ENCODE data around the gene DOCK6.
A peak's percentile ranks its signal among the peaks of the same experiment; 100 is the strongest.
"Not testable (repeated sequence)": the region's sequence is repeated elsewhere in the genome, so short reads cannot be mapped to it uniquely, and the experiment has no call there.

Gene DOCK6

DNA sequence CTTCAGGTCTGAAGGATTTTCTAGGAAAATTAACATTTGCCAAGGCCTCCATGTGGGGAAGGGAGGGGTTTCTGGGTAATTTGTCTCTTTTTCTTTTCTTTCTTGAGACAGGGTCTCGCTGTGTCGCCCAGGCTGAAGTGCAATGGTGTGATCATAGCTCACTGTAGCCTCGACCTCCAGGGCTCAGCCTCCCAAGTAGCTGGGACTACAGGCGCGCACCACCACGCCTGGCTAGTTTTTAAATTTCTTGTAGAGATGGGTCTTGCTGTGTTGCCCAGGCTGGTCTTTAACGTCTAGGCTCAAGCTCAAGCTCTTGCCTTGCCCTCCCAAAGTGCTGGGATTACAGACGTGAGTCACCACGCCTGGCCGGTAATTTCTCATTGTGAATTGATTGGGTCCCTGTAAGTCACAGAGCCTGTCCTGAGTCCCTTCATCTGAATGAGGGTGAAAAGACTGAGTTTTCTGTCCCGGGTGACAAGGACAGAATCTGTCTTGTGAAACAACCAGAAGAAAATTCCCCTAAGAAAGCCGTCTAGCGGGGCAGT, 96.8 kb downstream of the DOCK6 start:
- H3K9me3 ChIP-seq: peaks cover 0 to 5% (median 0%) of the 10 kb centered on the region in 3 donors

DNA sequence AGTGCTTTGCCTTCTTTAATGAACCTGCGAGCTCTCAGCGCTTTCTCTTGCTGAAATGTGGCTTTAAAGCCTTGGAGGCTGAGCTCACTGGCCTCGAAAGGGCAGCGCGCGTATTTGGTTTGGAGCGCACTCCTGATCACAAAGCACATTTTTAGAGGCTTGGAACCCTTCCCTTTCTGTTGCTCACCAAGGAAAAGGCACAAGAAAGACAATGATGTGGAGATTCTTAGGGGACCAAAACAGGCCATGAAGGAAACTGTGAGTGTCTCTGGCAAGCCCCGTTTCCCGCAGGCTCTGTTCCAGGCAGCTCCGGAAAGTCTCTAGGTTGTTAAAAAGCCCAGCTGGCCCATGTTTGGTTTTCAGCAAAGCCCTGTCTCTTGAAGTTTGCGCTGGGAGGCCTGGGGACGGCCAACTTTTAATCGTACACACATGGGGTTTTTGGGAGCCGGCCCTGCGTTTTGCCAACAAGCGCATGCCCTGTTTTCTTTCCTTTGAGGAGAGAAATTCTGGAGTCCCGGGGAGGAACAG, 97.4 kb downstream of the DOCK6 start:
- intact Hi-C loops (cut with DNase I; ENCODE audit: low total_unique reads): loop anchor here (2.0 kb wide), 1 partner anchor 22 kb away; no protein-coding TSS in a partner anchor
- H3K36me3 ChIP-seq: peaks cover 34 to 46% (median 36%) of the 10 kb centered on the region in 3 donors
- no peaks in the 10 kb centered on the region for H3K27me3 ChIP-seq
- H3K9me3 ChIP-seq: peaks cover 0 to 6% (median 0%) of the 10 kb centered on the region in 3 donors
- peak; percentile 90 to 96 for DNase-seq
- H3K27ac ChIP-seq: peak overlapping the region; percentile 87 to 88
- peaks cover 12 to 77% (median 59%) of the 10 kb centered on the region in 4 donors for H3K4me1 ChIP-seq
- TF ChIP-seq, protein P1, sequence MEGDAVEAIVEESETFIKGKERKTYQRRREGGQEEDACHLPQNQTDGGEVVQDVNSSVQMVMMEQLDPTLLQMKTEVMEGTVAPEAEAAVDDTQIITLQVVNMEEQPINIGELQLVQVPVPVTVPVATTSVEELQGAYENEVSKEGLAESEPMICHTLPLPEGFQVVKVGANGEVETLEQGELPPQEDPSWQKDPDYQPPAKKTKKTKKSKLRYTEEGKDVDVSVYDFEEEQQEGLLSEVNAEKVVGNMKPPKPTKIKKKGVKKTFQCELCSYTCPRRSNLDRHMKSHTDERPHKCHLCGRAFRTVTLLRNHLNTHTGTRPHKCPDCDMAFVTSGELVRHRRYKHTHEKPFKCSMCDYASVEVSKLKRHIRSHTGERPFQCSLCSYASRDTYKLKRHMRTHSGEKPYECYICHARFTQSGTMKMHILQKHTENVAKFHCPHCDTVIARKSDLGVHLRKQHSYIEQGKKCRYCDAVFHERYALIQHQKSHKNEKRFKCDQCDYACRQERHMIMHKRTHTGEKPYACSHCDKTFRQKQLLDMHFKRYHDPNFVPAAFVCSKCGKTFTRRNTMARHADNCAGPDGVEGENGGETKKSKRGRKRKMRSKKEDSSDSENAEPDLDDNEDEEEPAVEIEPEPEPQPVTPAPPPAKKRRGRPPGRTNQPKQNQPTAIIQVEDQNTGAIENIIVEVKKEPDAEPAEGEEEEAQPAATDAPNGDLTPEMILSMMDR (IDR thresholded peaks at IDR 0.05): no peak
- H3K4me3 ChIP-seq: peak overlapping the region in 1 of 2 donors; percentile 33

More for the DNA sequence above, 96.8 kb downstream of the DOCK6 start:
- no peaks in the 10 kb centered on the region for H3K27me3 ChIP-seq
- intact Hi-C loops (cut with DNase I; ENCODE audit: low total_unique reads): loop anchor here (2.0 kb wide), 1 partner anchor 23 kb away; no protein-coding TSS in a partner anchor
- peaks cover 40 to 52% (median 42%) of the 10 kb centered on the region in 3 donors for H3K36me3 ChIP-seq
- peaks cover 12 to 77% (median 60%) of the 10 kb centered on the region in 4 donors for H3K4me1 ChIP-seq
- no peak for DNase-seq
- peak overlapping the region; percentile 6 to 33 for H3K4me3 ChIP-seq
- TF ChIP-seq, protein P1 (IDR thresholded peaks at IDR 0.05): no peak
- peak overlapping the region; percentile 87 to 88 for H3K27ac ChIP-seq

DNA sequence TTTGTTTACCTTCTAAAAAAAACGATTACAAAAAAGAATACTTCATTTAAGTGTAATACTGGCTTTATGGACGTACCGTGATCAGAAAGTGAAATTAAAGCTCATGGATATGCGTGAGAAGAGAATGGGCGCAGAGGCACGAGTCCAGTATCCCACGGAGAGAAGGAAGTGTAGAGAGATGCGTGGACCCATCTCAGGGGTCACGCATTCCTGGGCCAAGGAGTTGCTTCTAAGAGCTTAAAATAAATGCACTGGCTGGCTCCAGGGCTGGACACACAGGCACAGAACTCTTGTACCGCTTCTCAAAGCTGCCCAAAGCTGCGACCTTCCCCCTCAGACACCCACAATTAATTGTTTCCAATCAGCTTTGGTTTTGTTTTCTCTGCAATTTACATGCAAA, 98.0 kb downstream of the DOCK6 start:
- Histone ChIP-seq H3K9me3 (peaks cover 0 to 6% (median 0%) of the 10 kb centered on the region in 3 donors), H3K4me1 (peaks cover 12 to 77% (median 58%) of the 10 kb centered on the region in 4 donors), H3K4me3 (peak overlapping the region; percentile 18 to 33), H3K36me3 (peaks cover 27 to 40% (median 29%) of the 10 kb centered on the region in 3 donors), H3K27ac (peak overlapping the region; percentile 87 to 88), H3K27me3 (no peaks in the 10 kb centered on the region)
- TF ChIP-seq, protein P1 (IDR thresholded peaks at IDR 0.05): no peak
- no peak for DNase-seq
- intact Hi-C loops (cut with DNase I; ENCODE audit: low total_unique reads): loop anchor here (2.0 kb wide), 1 partner anchor 21 kb away; no protein-coding TSS in a partner anchor

DNA sequence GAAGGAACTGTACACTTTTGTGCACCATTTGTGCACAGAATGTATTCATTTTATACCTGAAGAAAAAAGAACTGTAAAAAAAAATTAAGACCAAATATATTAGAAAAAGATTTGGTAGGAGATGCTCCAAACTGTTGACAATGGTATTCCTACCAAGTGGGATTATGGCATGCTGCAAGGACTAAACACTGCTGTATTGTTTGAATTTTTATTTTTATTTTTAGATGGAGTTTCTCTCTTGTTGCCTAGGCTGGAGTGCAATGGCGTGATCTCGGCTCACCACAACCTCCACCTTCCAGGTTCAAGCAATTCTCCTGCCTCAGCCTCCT, 101.9 kb downstream of the DOCK6 start:
- H3K9me3 ChIP-seq; intact Hi-C loops (cut with DNase I; ENCODE audit: low total_unique reads); H3K36me3 ChIP-seq; H3K27me3 ChIP-seq; H3K4me3 ChIP-seq; DNase-seq: not testable (repeated sequence)
- H3K27ac ChIP-seq: peak overlapping the region; percentile 55 to 65
- peaks cover 7 to 73% (median 50%) of the 10 kb centered on the region in 4 donors for H3K4me1 ChIP-seq

DNA sequence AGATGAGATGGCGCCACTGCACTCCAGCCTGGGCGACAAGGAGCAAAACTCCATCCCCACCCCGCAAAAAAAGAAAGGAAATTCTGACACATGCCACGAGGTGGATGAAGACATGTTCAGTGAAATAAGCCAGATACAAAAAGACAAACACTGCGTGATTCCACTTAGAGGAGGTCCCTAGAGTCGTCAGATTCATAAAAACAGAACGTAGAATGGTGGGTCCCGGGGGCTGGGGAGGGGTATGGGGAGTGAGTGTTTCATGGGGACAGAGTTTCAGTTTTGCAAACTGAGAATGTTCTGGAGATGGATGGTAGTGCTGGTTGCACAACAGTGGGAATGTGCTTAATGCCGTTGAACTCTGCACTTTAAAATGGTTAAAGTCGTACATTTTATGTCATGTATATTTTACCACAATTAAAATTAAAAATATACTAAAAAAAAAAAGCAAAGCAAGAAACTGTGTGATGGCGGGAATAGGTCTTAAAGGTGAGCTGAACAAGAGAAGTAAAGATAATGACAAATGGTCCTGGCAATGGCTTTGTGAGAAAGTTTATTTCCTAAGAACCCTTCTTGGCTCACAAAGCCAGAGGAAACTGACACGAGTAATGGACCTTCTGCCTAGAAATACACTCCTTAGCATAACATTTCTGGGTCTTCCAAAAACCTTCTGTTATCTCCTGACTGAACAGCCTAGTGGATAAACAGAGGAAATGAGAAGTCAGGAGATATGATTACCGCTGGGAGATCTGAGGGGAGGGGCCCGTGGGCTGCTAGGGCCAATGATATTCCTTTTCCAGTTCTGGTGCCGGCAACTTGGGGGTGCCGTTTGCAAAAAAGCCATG, 102.5 kb downstream of the DOCK6 start:
- peak overlapping the region; percentile 55 to 65 for H3K27ac ChIP-seq
- H3K9me3 ChIP-seq: peaks cover 0 to 6% (median 0%) of the 10 kb centered on the region in 3 donors
- H3K4me1 ChIP-seq: peaks cover 4 to 74% (median 53%) of the 10 kb centered on the region in 4 donors
- intact Hi-C loops (cut with DNase I; ENCODE audit: low total_unique reads): no loop called here
- H3K36me3 ChIP-seq: peaks cover 0 to 7% (median 0%) of the 10 kb centered on the region in 3 donors
- peak in 1 of 2 donors; percentile 78 for DNase-seq
- no peak overlapping the region for H3K4me3 ChIP-seq
- TF ChIP-seq, protein P1 (IDR thresholded peaks at IDR 0.05): no peak
- no peaks in the 10 kb centered on the region for H3K27me3 ChIP-seq
